Stimulated activated CD8-positive, alpha-beta memory T cell treated with anti-CD3 and anti-CD28 coated beads, Interleukin-15, amount 100 ng/mL, for 48 hours (primary cell): ENCODE results near the gene IFT57.
A peak's percentile ranks its signal among the peaks of the same experiment; 100 is the strongest.
"Not testable (repeated sequence)": the region's sequence is repeated elsewhere in the genome, so short reads cannot be mapped to it uniquely, and the experiment has no call there.

Experiments used
- DNase-seq, 2 donors: peaks; one replicate each; pipeline ENCODE4 v3.0.0-alpha.2; 2020; ENCODE audit warnings: low read depth in 2 of 2

The IFT57 gene

GRCh38 chr3:108221911-108222852 lies at the start of gene IFT57:
TSS of gene IFT57 (minus strand) at chr3:108222424. CDS start at chr3:108222322, 102 bp downstream.
- peak; percentile 94 for DNase-seq

GRCh38 chr3:108271626-108272025 lies 49.4 kb upstream of the IFT57 start:
- DNase-seq: no peak

- not testable (repeated sequence) for DNase-seq
Observed at GRCh38 chr3:108268235-108268634, 46.0 kb upstream of the IFT57 start.

- not testable (repeated sequence) for DNase-seq
Observed at GRCh38 chr3:108264534-108265298, 42.5 kb upstream of the IFT57 start.

- no peak for DNase-seq
Observed at GRCh38 chr3:108255131-108255530, 32.9 kb upstream of the IFT57 start.

GRCh38 chr3:108251844-108252243 lies 29.6 kb upstream of the IFT57 start:
- no peak for DNase-seq

- no peak for DNase-seq
Observed at GRCh38 chr3:108251265-108251664, 29.0 kb upstream of the IFT57 start.

GRCh38 chr3:108250626-108251025 lies 28.4 kb upstream of the IFT57 start:
- DNase-seq: no peak

GRCh38 chr3:108243243-108243642 lies 21.0 kb upstream of the IFT57 start:
- no peak for DNase-seq

- DNase-seq: no peak
Observed at GRCh38 chr3:108242776-108243175, 20.6 kb upstream of the IFT57 start.

GRCh38 chr3:108241721-108242120 lies 19.5 kb upstream of the IFT57 start:
- no peak for DNase-seq

- DNase-seq: no peak
Observed at GRCh38 chr3:108241146-108241545, 18.9 kb upstream of the IFT57 start.

- no peak for DNase-seq
Observed at GRCh38 chr3:108239082-108239481, 16.9 kb upstream of the IFT57 start.

GRCh38 chr3:108235290-108235689 lies 13.1 kb upstream of the IFT57 start:
- no peak for DNase-seq

- no peak for DNase-seq
Observed at GRCh38 chr3:108234387-108234957, 12.2 kb upstream of the IFT57 start.

GRCh38 chr3:108228286-108228685 lies 6.1 kb upstream of the IFT57 start:
- no peak for DNase-seq

- no peak for DNase-seq
Observed at GRCh38 chr3:108227131-108227530, 4.9 kb upstream of the IFT57 start.

- no peak for DNase-seq
Observed at GRCh38 chr3:108225221-108225620, 3.0 kb upstream of the IFT57 start.

- no peak for DNase-seq
Observed at GRCh38 chr3:108223928-108224327, 1.7 kb upstream of the IFT57 start.

GRCh38 chr3:108222853-108223565 lies 785 bp upstream of the IFT57 start:
- DNase-seq: no peak

GRCh38 chr3:108221393-108221792 lies 831 bp downstream of the IFT57 start:
- DNase-seq: no peak

- no peak for DNase-seq
Observed at GRCh38 chr3:108219336-108219735, 2.9 kb downstream of the IFT57 start.
